H1 (cell line): ENCODE data around the gene RPP25. TPM values are rescaled to one million over a fixed set of nuclear protein-coding genes. Genes with fewer than 3 reads are reported as not detected.

Source experiments
- BACH1 ChIP-seq: IDR thresholded peaks from 2 replicates; pipeline ENCODE4 v1.6.1; 2012; ENCODE audit warnings: low read length, improper control_type of control experiment
- BCL11A ChIP-seq, 2 experiments: IDR thresholded peaks; one replicate each; pipeline ENCODE4 v1.6.1; 2011; ENCODE audit warnings: low read depth in 2 of 2, low read length in 2 of 2, mild to moderate bottlenecking in 2 of 2
- CBX5 ChIP-seq: fragments of 300-800, 300-1000 bp; sonication (generic); IDR thresholded peaks from 2 replicates; pipeline ENCODE4 v1.7.1; 2016; ENCODE audit warnings: antibody characterized with exemption, low read length, low read depth
- SIN3A ChIP-seq, 2 experiments: IDR thresholded peaks in 1 of 2; conservative IDR thresholded peaks in 1 of 2; 2 replicates each; pipeline ENCODE4 v1.6.1; 2011 to 2012; ENCODE audit warnings: low read length in 2 of 2, improper control_type of control experiment in 1 of 2, low read depth in 1 of 2, mild to moderate bottlenecking in 1 of 2
- SUZ12 ChIP-seq: fragments of 200-600 bp; sonication (generic); IDR thresholded peaks from 2 replicates; pipeline ENCODE4 v1.6.1; 2012; ENCODE audit warnings: mild to moderate bottlenecking, inconsistent platforms, low read length, moderate library complexity, mixed read lengths
- TBP ChIP-seq: IDR thresholded peaks from 2 replicates; pipeline ENCODE4 v1.6.1; 2011; ENCODE audit warnings: low read depth, low read length, improper control_type of control experiment
- polyA plus RNA-seq, 7 experiments: library from polyadenylated mRNA; depleted of rRNA in 3 of 7; stranded (reverse) in 5 of 7; unstranded in 2 of 7; fragments of >200 nt in 5 of 7; fragments of 200-250 nt in 2 of 7; gene quantifications; 1 replicate in 5 of 7; 2 replicates in 1 of 7; 4 replicates in 1 of 7; pipeline versions ENCODE4 v1.2.1 to v1.2.3, GENCODE V29; 2011 to 2013; ENCODE audit warnings: missing spikeins in 2 of 7, mixed read lengths in 2 of 7
- total RNA-seq: library from RNA; stranded (reverse); fragmentation: NEBNext Ultra II Directional; extraction: Animal tissue kit (Norgen Biotek cat#: 25700); gene quantifications from 2 replicates; pipeline ENCODE4 v1.2.1, GENCODE V29; 2021
- TF ChIP-seq, protein P1 (sequence below), 3 experiments: IDR thresholded peaks; 1 replicate in 2 of 3; 2 replicates in 1 of 3; pipeline versions ENCODE4 v1.5.1 to v1.6.1; 2011; ENCODE audit warnings: low read length in 3 of 3, mild to moderate bottlenecking in 3 of 3, inconsistent platforms in 2 of 3, low read depth in 1 of 3, moderate library complexity in 1 of 3; ENCODE audit not compliant: insufficient read depth in 1 of 3; ENCODE audit errors: control extremely low read depth in 1 of 3

RPP25 gene
- total and polyA plus RNA-seq, 2 of the 8 experiments (the other 6 are each of a cell fraction or from before 2014, with no cell fraction given), result 17.4 to 19.8 TPM

DNA sequence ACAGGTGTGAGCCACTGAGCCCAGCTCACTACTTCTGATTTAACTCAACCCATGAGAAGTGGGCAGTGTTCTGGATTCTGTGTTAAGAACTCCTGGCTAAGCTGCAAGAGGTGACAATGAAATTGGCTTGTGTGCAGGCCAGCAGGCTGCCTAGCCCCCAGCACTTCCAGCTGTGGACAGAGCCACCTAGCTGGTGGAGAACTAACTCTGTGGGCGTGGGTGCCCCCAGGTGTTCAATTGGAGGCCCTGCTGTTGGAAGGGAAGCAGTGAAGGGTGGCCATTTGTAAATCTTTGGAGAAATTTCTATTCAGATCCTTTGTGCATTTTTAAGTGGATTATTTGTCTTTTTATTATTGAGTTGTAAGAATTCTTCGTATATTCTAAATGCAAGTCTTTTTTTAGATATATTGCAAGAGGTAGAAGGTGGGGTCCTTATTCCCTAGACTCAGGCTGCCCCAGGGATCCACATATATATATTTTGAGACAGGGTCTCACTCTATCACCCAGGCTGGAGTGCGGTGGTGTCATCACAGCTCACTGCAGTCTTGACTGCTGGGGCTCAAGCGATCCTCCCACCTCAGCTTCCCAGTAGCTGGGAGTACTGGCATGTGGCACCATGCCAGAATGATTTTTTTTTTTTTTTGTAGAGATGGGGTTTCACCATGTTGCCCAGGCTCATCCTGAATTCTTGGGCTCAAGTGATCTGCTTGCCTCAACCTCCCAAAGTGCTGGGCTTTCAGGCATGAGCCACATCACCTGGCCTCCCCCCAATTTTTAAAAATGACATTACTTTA is 31.6 kb upstream of the RPP25 start (continued):
- no peak for TF ChIP-seq SUZ12
- TF ChIP-seq TBP, result no peak
- TF ChIP-seq BACH1, result no peak
- peak; percentile 94 to 96 for TF ChIP-seq SIN3A (conservative IDR thresholded peaks at IDR 0.05 in 1 of 2, IDR thresholded peaks at IDR 0.05 in 1 of 2; ENCODE audit: low read depth in 1 of 2, low read length in 2 of 2)
- TF ChIP-seq BCL11A (IDR thresholded peaks at IDR 0.05; ENCODE audit: low read depth in 2 of 2, low read length in 2 of 2), result no peak
- no peak for TF ChIP-seq CBX5
- TF ChIP-seq, protein P1, sequence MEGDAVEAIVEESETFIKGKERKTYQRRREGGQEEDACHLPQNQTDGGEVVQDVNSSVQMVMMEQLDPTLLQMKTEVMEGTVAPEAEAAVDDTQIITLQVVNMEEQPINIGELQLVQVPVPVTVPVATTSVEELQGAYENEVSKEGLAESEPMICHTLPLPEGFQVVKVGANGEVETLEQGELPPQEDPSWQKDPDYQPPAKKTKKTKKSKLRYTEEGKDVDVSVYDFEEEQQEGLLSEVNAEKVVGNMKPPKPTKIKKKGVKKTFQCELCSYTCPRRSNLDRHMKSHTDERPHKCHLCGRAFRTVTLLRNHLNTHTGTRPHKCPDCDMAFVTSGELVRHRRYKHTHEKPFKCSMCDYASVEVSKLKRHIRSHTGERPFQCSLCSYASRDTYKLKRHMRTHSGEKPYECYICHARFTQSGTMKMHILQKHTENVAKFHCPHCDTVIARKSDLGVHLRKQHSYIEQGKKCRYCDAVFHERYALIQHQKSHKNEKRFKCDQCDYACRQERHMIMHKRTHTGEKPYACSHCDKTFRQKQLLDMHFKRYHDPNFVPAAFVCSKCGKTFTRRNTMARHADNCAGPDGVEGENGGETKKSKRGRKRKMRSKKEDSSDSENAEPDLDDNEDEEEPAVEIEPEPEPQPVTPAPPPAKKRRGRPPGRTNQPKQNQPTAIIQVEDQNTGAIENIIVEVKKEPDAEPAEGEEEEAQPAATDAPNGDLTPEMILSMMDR (IDR thresholded peaks at IDR 0.05; ENCODE audit: control extremely low read depth in 1 of 3, insufficient read depth in 1 of 3, low read depth in 1 of 3, low read length in 3 of 3), result peak; percentile 73 to 84 (median 77)
